Hair follicular keratinocyte (primary cell): ENCODE results near the gene ACD. TPM values are rescaled to one million over a fixed set of nuclear protein-coding genes. Genes with fewer than 3 reads are reported as not detected.

ENCODE experiments used
- total RNA-seq: library from RNA; depleted of rRNA; stranded (reverse); fragments of >200 nt; gene quantifications from 2 replicates; pipeline ENCODE4 v1.2.3, GENCODE V29; 2015

The ACD gene
- 26.6 and 53.2 TPM in 2 replicates for total RNA-seq

DNA sequence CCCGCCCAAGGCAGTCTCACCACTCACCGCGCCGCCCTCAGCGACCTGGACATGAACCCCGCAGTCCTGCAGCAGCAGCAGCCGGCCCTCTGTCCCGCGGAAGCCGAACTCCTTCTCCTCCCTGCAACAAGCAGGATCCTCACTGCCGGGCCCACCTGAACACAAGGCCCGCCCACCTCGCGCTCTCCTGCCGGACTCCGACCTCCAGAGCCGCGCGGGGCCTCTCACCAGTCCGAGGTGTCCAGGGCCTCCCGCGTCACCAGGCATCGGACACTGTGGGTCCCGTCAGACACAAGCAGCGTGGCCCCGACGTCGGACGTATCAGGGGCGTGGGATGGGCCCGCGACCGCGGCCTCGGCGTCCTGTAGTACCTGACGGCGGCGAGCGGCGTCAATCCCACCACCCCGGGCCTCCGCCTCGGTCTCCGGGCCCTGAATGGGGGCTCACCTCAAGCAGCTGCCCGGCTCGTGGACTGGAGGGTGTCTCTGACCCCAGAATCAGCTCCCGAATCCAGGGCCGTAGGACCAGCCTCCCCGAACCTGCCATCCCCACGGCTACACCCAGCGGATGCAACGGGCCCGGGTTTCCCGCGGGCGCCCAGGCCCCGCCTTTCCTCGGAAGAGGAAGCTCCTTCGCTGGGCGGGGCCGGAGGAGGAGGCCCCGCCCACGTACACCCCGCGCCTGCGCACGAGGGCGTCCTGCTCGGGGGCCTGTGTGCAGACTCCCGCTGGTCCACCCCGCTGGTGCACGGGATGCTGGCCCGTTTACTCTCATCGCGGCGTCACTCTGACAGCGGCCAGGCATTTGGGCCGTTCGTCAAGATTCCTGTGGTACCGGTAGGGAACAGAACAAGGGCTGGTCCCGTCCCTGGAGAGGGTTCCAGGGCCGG, at the start of gene ACD:
ACD (minus strand) TSS at position 586 of the 889 bp plus-strand sequence; CDS start at position 546, 40 bp downstream.

DNA sequence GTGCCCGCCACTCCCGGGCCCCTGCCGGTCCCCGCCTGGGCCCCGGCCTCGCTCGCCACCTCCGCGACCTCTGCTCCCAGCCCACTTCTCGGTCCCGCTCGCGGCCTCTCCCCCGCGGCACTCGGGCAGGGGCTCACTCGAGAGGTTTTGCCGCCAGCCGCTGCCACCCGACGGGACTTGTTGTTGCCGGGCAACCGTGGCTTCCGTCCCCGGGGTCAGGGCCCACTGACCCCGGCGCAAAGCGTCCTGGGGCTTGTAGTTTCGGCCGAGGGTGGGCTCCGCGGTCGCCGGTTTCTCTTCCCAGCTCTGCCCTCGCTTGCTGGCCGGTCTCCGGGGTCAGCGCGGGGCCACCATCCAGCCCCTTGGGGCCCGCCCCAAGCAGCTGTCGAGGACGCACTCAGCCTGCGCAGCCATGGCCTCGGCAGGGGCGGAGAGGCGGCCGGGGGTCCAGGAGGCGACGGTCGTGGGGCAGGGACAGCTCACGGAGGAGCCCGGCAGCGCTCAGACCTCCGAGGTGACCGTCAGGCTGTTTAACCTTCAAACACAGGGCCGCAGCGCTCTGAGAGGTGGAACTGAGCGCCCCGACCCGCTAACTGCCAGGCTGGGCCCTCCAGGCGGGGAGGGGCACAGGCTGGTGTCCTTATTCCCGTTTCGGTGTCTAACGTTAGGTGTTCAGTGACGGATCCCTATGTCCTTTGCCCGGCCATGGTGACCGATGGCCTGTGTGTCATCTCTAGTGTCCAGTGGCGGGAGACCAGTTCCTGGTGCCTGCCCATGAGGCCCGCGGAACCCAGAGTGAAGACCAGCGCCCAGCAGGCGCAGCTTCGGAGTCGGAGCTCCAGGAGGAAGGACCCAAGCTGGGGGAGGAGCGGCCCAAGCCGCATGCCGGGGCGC, 6.7 kb upstream of the ACD start, which contains the start of the genes C16orf86 and ENKD1:
C16orf86 (plus strand) TSS at position 256 of the 894 bp plus-strand sequence; CDS start at position 413, 157 bp downstream.
ENKD1 (minus strand) TSS at position 192 of the 894 bp plus-strand sequence. CDS start 308 bp downstream, outside the sequence.

DNA sequence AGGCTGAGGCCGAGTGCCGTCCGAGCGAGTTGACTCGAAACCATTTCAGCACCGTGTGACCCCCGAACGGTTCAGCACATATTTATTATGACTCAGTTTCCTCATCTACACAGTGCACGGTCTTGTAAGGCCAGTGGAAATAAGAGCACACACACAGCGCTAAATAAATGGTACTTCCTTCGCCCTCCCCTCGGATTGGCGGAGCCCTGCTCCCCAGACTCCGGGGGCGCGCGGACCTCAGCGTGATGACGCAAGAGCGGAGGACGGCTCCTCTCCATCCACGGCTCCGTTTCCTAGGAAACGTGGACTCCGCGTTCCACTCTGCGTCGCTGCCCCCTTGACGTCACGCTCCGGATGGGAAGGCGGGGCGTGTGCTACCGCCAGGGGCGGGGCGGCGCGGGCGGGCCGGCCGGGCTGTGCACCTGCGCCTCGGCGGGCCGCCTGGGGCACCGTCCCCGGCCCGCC, 536 bp upstream of the ACD start, which contains the start of gene PARD6A:
PARD6A (plus strand) TSS at position 397 of the 465 bp plus-strand sequence. CDS start 79 bp downstream, outside the sequence.

Other genes starting within 250 kb of the ACD start
- gene ZDHHC1, start 243.8 kb downstream of the ACD start, total RNA-seq: 4.4 and 6.2 TPM in 2 replicates
- 0.23 TPM in 1 of 2 replicates, not detected in the other for gene HSD11B2, start 229.1 kb downstream of the ACD start, total RNA-seq
- 87.6 and 98.5 TPM in 2 replicates for gene ATP6V0D1, start 179.1 kb downstream of the ACD start, total RNA-seq
- gene AGRP, start 176.7 kb downstream of the ACD start, total RNA-seq: not detected in 2 replicates
- 19.0 and 35.3 TPM in 2 replicates for gene RIPOR1, start 131.4 kb downstream of the ACD start, total RNA-seq
- 15.9 and 18.6 TPM in 2 replicates for gene CTCF, start 97.7 kb downstream of the ACD start, total RNA-seq
- 0.08 and 0.16 TPM in 2 replicates for gene CARMIL2, start 15.1 kb downstream of the ACD start, total RNA-seq
- gene PARD6A, start 700 bp upstream of the ACD start, total RNA-seq: 0.19 and 3.1 TPM in 2 replicates
- 13.4 and 14.6 TPM in 2 replicates for gene ENKD1, start 6.5 kb upstream of the ACD start, total RNA-seq
- gene C16orf86, start 6.6 kb upstream of the ACD start, total RNA-seq: 1.9 and 2.0 TPM in 2 replicates
- 14.8 and 18.4 TPM in 2 replicates for gene GFOD2, start 59.1 kb upstream of the ACD start, total RNA-seq
- gene RANBP10, start 146.3 kb upstream of the ACD start, total RNA-seq: 3.7 TPM in 2 replicates
- gene TSNAXIP1, start 146.6 kb upstream of the ACD start, total RNA-seq: 0.30 TPM in 1 of 2 replicates, not detected in the other
- gene THAP11, start 182.1 kb upstream of the ACD start, total RNA-seq: 28.3 and 57.1 TPM in 2 replicates
- gene NUTF2, start 186.7 kb upstream of the ACD start, total RNA-seq: 313 and 331 TPM in 2 replicates
- 18.8 and 19.5 TPM in 2 replicates for gene CENPT, start 187.4 kb upstream of the ACD start, total RNA-seq
- gene EDC4, start 212.8 kb upstream of the ACD start, total RNA-seq: 42.2 and 43.0 TPM in 2 replicates
- gene NRN1L, start 224.6 kb upstream of the ACD start, total RNA-seq: not detected in 2 replicates
- 6.2 and 7.4 TPM in 2 replicates for gene PSKH1, start 233.0 kb upstream of the ACD start, total RNA-seq